GM15510 (cell line): ENCODE data around the gene YTHDF1.

Experiments
- POLR2A ChIP-seq: IDR thresholded peaks from 3 replicates; pipeline ENCODE4 v1.6.1; 2011; ENCODE audit warnings: borderline replicate concordance; ENCODE audit not compliant: insufficient read length; ENCODE audit errors: extremely low read depth

Gene YTHDF1

GRCh38 chr20:63238514-63239125 lies 22.7 kb upstream of the YTHDF1 start:
- no peak for TF ChIP-seq POLR2A

- no peak for TF ChIP-seq POLR2A
Measured at GRCh38 chr20:63238031-63238430, 22.1 kb upstream of the YTHDF1 start.

GRCh38 chr20:63236116-63236837 lies 20.3 kb upstream of the YTHDF1 start:
- TF ChIP-seq POLR2A: no peak

GRCh38 chr20:63235399-63235983 lies 19.6 kb upstream of the YTHDF1 start, which contains the start of gene BIRC7:
BIRC7 (plus strand) TSS chr20:63235905; CDS start chr20:63236097, 192 bp downstream.
- no peak for TF ChIP-seq POLR2A

DNA sequence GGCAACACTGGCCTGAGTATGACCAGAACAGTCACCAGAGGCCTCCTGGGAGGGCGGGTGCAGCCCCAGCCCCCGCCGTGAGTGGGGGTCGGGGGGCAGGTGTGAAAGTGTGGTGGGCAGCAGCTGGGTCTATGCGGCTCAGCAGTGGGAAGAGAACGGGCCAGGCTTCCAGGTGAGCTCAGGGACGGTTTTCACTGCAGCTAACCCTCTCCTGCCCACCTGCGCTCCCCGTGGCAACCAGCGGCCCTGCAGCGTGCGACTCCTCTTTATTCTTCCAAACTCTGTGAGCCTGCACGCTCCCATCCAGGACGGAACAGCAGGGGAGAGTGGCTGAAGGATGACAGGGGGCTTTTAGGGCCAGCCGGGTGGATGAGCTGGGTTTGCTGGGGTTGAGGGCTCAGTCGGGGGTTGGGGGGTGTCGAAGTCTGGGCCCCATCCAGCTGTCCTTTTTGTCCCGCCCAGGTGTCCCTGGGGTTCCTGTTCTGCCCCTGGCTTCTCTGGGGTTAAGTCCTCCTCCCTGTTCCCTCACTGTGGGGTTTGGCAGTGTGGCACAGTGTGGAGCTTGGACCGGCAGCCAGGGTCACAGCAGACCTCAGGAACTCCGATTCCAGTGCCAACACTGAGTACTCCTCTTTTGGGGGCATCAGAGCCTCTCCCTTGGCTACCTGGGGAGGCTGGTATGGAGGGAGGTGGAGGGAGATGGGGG lies 18.9 kb upstream of the YTHDF1 start:
- TF ChIP-seq POLR2A: no peak

DNA sequence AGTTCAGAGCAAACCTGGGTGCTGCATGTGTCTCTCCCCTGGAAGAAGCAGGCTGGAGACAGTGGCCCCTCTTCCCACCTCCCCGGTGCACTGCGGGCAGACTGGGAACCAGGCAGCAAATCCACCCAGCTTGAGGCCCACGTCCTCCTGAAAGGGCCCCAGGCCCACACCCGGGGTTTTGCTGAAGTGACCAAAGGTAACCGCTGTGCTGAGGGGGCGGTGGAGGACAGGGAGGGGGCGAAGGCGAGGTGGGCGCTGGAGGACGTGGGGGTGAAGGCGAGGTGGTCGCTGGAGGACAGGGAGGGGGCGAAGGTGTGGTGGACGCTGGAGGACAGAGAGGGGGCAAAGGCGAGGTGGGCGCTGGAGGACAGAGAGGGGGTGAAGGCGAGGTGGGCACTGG lies 18.0 kb upstream of the YTHDF1 start:
- no peak for TF ChIP-seq POLR2A

GRCh38 chr20:63233061-63233344 lies 17.1 kb upstream of the YTHDF1 start:
- TF ChIP-seq POLR2A: no peak

DNA sequence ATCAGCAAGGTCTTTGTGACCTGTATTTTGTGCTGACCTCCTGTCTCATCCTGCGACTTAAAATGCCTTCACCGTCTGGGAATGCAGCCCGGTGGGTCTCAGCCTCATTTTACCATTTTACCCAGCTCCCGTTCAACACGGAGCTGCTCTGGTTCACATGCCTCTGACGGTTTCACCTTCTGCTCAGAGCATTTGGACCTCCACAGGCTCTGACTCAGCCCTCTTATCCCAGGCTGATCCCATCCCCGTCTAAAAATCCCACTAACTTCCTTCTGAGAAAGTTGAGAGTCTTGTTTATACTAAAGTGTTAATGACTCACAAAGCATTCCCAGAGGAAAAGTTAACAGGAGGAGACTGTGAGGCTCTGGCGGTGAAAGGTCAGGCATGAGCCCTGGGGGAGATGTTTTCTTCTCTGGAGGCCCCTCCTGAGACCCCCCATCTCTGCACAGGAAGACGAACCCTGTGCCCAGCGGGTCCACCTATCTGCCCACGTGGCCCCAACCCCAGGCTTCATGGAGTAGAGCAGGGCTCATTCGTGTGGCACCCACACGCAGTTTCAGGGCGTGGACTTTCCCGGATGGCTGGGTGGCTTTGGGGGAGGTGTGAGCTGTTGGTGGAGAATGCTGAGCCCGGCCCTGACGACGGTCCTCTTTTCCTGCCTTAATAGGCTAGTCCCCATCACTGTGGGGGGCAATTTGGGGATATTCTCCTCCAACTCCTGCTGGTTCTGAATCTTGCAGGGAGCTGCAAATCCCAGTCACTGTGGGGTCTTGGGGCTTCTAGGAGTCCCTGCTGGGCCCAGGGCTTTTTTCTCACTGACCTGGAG lies 16.5 kb upstream of the YTHDF1 start:
- TF ChIP-seq POLR2A: no peak

- no peak for TF ChIP-seq POLR2A
Measured at GRCh38 chr20:63230800-63231268, 14.9 kb upstream of the YTHDF1 start.

GRCh38 chr20:63228806-63229205 lies 12.9 kb upstream of the YTHDF1 start:
- no peak for TF ChIP-seq POLR2A

DNA sequence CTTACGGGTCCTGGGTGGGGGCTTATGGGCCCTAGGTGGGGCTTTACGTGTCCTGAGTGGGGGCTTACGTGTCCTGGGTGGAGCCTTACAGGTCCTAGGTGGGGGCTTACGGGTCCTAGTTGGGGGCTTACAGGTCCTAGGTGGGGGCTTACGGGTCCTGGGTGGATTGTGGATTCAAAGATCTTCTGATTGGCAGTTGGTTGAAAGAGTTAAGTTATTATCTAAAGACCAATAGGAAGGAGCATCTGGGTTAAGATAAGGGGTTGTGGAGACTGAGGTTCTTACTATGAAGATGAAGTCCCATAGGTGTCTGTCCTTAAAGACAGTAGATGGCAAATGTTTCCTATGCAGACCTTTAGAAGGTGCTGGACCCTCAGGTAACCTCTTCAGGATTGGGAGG lies 11.3 kb upstream of the YTHDF1 start:
- no peak for TF ChIP-seq POLR2A

DNA sequence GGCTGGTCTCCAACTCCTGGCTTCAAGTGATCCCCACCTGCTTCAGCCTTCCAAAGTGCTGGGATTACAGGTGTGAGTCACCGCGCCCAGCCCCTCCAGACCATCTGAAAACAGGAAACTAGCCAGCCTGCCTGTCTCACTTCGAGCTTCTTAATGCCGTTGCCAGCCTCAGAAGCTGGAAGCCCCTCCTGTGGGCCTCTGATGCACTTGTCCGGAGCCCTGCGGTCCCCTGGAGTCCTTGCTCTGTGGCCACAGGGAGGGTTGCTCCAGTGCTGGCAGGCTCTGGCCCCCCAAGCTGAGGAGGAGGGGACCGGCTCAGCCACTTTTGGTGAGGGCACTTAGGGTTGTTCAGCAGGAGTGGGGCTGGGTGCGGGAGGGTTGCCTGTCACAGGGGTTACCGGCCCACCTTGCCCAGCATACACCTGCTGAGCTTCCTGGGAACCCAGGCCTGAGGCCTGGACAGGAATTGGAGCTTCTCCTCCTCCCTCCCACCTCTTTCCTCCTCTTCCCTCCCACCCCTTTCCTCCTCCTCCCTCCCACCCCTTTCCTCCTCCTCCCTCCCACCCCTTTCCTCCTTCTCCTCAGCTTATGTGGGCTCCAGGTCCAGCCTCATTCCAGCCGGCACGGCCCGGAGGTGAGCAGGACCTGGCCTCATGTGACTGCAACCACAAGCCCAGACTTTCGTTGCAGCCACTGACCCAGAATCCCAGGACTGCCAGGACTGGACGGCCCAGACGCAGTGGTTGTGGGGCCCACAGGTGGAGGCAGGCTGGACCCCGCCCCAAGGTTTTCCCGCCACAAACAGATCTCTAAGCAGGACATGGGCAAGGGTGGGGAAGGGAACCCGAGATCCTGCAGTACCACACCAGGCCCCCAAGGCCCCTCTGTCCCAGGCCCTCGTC lies 10.4 kb upstream of the YTHDF1 start:
- no peak for TF ChIP-seq POLR2A

GRCh38 chr20:63225082-63225454 lies 9.1 kb upstream of the YTHDF1 start:
- no peak for TF ChIP-seq POLR2A

GRCh38 chr20:63224412-63225081 lies 8.6 kb upstream of the YTHDF1 start:
- no peak for TF ChIP-seq POLR2A

GRCh38 chr20:63223826-63224207 lies 7.9 kb upstream of the YTHDF1 start:
- no peak for TF ChIP-seq POLR2A
